NCI-H1930 (cell line): Measurements from ENCODE around the gene UQCC2.

ENCODE experiments used
- DNase-seq, 2 experiments: peaks; one replicate each; lab custom pipeline; 2025; lab: John Stamatoyannopoulos, UW

Gene UQCC2

GRCh38 chr6:33676416-33677142 lies 34.9 kb downstream of the UQCC2 start:
- DNase-seq, result no peak

- no peak for DNase-seq
Measured at GRCh38 chr6:33675968-33676367, 35.5 kb downstream of the UQCC2 start.

- DNase-seq, result no peak
Measured at GRCh38 chr6:33673851-33674250, 37.6 kb downstream of the UQCC2 start.

DNA sequence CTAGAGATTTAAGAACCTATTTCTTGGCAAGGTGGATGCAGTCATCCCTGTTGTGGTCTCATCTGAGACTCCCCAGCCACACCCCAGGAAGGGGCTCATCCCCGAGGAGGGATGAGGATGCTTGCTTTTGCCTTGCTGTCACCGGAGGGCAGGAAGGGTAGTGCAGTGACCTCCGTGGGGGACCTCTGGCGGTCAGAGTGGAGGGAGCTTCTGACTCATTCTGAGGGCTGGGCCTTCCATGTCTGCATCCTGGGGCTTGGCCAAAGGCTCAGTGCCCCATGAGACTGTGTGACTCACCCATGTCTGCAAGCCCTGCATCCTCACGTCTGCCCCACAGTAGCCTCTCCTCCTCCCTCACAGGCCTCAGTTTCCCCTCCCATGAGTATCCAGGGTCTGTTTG lies 38.7 kb downstream of the UQCC2 start:
- no peak for DNase-seq

DNA sequence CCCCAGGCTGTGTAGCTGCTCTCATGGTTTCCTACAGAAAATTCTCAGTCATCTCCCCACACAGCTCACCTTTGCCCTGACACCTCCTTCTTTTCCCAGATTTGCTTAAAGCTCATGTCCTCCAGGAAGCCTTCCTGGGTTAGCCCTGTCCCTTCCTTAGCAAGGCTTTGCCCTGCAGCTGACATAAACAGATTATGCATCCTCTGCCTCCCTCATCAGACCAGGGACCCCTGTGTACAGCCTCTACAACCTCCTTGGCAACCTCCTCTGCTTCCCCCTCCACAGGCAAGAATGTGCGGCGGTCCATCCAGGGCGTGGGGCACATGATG lies 39.8 kb downstream of the UQCC2 start:
- DNase-seq, result no peak

GRCh38 chr6:33670971-33671743 lies 40.3 kb downstream of the UQCC2 start:
- no peak for DNase-seq

- DNase-seq, result no peak
Measured at GRCh38 chr6:33670086-33670660, 41.3 kb downstream of the UQCC2 start.

- DNase-seq, result no peak
Measured at GRCh38 chr6:33668914-33669313, 42.6 kb downstream of the UQCC2 start.

GRCh38 chr6:33668328-33668727 lies 43.2 kb downstream of the UQCC2 start:
- no peak for DNase-seq

- no peak for DNase-seq
Measured at GRCh38 chr6:33667776-33668175, 43.7 kb downstream of the UQCC2 start.

- no peak for DNase-seq
Measured at GRCh38 chr6:33667072-33667471, 44.4 kb downstream of the UQCC2 start.

DNA sequence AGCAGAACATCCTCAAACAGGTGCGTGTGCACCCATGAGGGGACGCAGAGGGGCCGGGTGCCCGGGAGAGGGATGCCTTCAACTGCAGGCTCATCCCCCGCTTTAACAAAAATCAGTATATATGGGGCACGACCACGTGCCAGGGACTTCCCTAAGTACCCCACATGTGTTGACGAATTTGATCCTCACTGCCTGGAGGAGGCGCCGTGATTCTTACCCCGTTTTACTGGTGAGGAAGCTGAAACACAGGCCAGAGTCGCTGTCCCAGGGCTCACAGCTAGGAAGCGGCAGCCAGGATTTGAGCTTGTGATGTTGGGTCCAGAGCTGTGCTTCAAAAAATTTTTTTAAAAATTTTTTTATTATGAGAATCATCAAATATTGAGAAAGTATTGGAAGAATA lies 45.5 kb downstream of the UQCC2 start:
- no peak for DNase-seq

DNA sequence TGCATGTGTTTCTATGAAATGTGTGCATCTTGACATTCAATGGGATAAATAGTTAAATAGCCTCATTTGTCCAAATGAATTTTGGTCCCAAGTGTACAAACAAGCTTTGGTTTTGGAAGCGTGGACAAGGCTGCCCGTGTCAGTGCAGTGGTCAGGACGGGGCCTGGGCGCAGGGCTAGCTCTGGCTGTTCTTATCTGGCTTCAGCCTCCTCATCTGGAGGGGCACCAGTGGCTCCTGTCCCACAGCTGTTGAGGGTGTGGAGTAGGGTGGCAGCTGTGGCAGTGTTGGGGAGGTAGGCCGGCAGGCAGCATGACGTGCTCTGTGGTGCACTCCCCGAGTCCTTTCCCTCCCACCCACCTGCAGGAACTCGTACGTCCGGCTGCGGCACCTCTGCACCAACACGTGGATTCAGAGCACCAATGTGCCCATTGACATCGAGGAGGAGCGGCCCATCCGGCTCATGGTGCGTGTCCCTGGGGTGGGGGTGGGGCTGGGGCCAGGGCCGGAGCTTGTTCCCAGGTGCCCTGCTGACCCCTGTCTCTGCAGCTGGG lies 46.9 kb downstream of the UQCC2 start:
- DNase-seq, result no peak

DNA sequence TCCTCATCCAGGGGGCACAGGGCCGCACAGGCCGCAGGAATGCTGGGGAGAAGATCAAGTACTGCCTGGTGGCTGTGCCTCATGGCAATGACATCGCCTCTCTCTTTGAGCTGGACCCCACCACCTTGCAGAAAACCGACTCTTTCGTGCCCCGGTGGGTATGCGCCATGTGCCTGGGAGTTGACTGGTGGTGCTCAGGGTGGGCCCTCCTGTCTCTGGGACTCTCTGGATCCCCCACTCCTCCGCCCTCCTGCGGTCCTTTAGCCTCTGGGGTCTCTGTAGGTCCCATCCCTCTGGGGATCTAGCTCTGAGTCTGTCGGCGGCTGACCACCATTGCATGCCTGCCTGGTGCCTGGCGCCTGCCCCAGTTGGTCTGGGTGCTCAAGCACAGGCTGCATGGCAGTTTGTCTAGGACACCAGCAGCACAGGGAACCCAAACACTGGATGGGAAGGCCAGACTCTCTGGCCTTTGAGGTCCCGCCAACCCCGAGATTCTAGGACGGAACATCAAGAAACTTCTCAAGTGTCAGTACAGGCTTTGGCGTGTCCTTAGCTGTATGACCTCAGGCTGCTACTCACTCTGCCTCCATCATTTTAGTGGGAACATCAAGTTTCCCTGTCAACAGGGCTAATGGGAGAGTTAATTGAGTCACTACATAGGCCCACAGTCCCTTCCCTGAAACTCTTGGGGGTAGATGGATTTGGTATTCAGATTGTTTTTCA lies 47.6 kb downstream of the UQCC2 start:
- DNase-seq, result no peak

GRCh38 chr6:33663028-33663427 lies 48.5 kb downstream of the UQCC2 start:
- DNase-seq, result no peak

DNA sequence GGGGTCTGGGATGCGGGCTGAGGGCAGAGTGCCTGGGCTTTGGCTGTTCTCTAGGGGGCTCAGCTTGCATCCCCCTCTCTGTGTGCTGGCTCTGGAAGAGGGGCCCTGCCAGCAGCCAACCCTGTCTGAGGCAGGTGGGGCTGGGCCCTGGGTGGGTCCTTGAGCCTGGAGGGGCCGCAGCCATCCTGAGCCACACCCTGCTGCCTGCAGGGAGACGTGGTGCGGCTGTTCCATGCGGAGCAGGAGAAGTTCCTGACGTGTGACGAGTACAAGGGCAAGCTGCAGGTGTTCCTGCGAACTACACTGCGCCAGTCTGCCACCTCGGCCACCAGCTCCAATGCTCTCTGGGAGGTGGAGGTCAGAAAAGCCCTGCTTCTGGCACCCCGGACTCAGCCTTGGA lies 49.2 kb downstream of the UQCC2 start:
- DNase-seq, result no peak

- DNase-seq, result no peak
Measured at GRCh38 chr6:33661106-33661838, 50.2 kb downstream of the UQCC2 start.

DNA sequence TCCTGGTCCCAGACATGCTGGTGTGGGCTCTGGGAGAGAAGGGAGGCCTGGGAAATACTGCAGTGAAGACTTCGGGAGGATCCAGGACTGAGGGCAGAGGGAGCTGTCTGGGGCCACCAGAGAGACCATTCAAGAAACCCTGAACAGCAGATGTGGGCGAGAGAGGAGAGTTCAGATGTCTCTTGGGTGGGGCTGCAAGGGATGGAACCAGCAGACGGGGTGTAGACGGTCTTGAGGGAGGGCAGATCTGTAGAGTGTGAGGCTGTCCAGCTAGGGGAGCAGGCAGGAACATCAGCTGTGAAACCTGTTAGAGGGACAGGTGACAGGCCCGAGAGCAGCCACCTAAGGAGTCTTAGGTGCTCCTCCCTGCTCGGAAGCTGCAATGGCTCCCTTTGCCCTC lies 51.5 kb downstream of the UQCC2 start:
- DNase-seq, result no peak

DNA sequence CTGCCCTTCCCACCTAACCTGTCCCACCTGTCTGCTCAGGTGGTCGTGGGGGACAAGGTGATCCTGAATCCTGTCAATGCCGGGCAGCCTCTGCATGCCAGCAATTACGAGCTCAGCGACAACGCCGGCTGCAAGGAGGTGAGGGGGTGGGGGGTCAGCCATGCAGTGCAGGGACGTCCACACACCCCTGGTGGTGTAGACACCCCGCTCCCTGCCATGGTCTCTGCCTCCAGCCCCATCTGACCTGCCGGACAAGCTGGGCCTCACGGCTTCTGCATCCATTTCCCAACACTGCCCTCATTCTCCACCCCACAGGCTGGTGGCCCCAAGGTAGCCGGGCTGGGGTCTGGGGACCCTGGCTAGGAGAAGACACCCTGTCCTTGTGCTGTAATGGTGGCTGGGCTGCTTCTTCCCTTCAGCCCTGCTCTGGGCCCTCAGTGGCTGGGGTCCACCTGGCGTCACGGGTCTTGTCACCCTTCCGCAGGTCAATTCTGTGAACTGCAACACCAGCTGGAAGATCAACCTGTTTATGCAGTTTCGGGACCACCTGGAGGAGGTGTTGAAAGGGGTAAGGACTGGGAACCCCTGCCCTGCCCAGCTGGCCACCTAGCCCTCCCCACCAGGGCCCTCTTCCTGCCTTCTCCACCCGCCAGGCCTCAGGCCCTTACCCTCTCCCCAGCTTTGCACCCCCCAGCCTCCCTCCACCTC lies 52.4 kb downstream of the UQCC2 start:
- no peak for DNase-seq

GRCh38 chr6:33656844-33657243 lies 54.7 kb downstream of the UQCC2 start:
- no peak for DNase-seq
